HG03064 (cell line): ENCODE data around the gene KIAA0930.
"Not testable (repeated sequence)": the region's sequence is repeated elsewhere in the genome, so short reads cannot be mapped to it uniquely, and the experiment has no call there.

Source experiments
- ATAC-seq: cut with Tn5 transposase; IDR thresholded peaks from one replicate; pipeline ENCODE4 v1.9.1; 2021; ENCODE audit warnings: low read depth; ENCODE audit not compliant: unreplicated experiment

The KIAA0930 gene

GRCh38 chr22:45263463-45264269 lies 23.0 kb upstream of the KIAA0930 start:
- ATAC-seq, result no peak

DNA sequence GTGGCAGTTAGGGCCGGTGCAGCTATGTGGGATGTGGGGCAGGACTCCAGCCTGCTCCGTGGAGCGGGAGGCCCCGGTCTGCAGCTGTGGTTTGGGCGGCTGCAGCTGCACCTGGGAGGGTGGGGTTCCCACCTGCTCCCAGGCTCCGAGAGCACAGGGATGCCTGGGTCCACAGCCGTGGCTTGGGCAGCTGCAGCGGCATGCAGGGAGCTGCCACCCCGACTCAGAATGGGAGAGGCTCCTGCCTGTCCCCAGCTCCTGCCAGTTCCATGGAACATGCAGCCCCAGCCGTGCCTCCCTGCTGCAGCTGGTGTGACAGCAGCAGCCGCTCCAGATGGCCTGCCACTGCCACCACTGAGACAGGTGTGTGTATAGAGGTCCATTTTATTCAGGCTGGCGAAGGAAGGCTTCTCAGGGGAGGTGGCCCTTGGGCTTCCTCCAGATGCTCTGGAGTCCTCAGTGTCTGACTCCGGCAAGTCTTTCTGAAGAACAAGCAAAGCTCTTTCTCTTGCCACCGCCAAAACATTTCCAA lies 22.3 kb upstream of the KIAA0930 start:
- ATAC-seq, result no peak

DNA sequence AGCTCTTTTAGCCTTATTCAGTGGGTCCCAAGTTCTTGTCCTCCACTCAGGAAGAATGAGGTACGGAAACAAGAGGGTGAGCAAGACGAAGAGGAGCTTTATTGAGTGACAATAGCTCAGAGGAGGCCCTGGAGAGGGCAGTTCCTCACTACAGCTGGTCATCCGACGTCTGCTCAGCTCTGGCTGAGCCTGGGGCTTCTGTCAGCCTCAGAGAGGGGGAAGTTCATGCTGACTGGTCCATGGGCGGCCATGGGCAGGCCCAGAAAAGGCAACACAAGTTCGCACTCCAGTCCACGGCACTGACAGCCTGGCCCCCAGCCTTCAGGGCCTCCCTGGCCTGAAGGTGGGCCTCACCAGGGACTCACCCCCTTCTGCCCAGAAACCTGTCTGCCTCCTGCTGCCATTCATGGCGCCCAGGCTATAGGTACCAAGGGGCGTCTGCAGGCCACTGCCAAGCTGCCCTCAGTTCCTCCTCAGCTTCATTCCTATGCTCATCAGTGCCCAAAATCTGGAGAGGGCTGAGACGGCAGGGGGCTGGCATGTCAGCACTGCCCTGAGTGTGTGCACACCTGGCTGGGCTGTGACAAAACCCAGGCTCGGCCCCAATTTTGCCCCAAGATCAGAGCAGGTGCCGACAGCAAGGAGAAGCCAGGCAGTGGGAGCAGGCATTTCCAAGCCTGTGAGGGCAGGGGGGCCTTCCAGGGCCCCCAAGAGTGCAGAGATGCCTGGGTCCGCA lies 21.7 kb upstream of the KIAA0930 start:
- ATAC-seq, result no peak

DNA sequence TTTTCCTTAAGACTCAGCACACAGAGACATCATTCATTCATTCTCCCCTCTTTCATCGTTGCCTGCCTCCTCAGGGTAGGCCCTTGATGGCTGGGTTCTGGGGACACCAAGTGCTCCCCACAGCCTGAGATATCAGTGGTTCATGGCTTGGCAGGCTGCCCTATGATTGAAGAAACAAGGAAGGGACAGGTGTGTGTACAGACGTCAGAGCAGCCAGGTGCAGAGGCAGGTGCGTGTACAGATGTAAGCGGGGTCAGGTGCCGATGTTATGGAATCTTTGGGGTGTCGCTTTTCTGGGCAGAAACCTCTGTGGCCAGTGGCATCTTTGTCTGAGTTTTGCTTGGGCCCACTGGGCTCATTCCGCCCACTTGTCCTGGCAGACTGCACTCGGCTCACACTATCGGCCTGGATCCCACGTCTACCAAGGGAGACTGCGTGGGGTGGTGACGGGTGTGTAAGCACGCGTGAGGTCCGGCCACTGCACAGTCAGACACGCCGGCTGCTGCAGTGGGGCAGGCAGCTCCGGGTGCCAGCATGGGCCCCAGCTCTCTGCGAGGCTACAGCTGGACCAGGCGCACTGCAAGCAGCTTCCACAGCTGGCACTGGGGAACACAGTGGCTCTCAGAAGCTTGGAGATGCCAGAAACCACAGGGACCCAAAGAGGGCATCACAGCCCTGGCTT lies 20.9 kb upstream of the KIAA0930 start:
- ATAC-seq, result no peak

- not testable (repeated sequence) for ATAC-seq
These were observed 19.7 kb upstream of the KIAA0930 start for GRCh38 chr22:45260395-45260759.

DNA sequence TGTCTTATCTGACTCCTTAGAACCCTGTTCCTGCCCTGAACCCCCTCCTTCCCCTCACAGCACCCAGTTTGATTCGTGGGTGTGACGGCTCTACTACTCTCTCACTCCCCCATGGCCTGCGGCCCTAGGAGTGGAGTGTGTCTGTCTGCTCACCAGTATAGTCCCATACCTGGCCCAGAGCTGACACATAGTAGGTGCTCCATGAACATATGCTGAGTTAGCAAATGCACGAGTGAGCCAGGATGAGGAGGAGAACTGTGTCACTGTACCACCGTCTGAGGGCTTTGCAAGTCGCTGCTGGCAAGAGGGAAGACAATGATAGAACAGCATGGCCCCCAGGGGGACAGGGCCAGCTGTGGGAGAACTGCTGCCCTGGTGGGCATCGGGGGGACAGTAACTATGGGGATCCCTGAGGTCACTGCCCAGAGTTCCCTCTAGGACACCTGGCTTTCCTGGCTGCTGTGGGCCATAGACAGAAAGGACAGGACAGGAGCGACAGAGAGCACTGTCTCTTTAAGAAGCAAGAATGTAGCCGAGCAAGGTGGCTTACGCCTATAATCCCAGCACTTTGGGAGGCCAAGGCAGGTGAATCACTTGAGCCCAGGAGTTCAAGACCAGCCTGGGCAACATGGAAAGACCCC lies 19.2 kb upstream of the KIAA0930 start:
- ATAC-seq, result no peak

DNA sequence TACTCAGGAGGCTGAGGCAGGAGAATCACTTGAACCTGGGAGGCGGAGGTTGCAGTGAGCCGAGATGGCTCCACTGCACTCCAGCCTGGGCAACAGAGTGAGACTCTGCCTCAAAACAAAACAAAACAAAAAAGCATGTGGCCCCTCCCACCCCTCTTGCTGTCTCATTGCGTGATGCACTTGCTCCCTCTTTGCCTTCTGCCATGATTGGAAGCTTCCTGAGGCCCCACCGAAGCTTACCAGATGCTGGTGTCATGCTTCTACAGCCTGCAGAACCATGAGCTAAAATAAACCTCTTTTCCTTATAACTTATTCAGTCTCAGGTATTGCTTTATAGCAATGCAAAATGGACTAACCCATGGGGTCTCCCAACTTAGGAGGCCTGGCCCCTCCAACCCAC lies 17.2 kb upstream of the KIAA0930 start:
- ATAC-seq, result not testable (repeated sequence)

GRCh38 chr22:45254789-45255278 lies 14.1 kb upstream of the KIAA0930 start:
- no peak for ATAC-seq

DNA sequence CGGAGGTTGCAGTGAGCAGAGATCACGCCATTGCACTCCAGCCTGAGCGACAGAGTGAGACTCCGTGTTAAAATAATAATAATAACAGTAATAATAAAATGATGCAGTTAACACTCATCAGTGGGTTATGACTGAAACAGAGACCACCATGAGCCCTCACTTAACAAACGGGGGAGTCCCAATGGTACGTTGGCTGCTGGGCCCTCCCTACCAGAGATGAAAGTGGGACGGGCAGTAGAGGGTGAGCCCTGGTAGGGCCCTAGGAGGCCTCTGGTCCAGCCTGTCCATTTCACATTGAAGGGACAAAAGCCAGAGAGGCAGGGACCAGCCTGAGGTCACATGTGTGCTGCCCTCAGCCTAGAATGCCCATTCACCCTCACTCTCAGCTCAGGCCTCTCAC lies 13.7 kb upstream of the KIAA0930 start:
- no peak for ATAC-seq

DNA sequence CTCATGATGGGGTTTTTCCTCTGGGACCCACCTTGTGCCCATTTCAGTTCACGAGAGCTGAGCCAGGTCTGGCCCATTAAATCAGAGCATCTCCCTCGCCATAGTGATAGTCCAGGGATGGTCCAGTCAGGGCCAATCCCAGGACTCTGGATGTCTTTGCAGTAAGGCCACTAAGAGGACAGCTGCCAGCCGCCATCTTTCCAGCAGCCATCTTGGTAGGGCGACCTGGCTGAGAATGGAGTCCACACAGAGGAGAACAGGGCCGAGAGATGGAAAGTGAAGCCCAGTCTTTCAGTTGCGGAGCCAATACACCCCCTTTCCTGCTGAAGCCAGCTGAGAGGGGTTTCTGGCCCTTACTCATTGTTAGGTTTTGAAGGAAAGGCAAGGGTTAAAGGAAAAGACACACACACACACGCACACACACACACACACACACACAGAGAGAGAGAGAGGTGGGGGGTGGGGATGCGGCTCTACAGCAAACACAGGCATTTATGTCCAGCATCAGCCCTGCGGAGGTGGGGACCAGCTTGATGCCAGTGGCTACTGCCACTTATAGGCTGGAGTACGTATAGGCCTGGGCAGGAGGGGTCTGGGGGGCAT lies 12.4 kb upstream of the KIAA0930 start:
- ATAC-seq, result no peak

DNA sequence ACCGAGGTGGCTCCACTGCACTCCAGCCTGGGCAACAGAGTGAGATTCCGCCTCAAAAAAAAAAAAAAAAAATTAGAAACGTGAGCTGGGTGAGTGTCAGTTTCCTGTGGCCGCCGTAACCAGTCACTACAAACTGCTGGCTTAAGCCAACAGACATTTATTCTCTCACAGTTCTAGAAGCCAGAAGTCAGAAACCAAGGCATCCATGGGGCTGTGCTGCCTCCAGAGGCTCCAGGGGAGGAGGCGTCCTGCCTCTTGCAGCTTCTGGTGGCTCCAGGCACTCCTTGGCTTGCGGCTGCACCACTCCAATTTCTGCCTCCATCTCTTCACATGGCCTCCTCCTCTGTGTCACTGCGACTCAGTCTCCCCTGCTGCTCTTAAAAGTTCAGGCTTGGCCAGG lies 11.1 kb upstream of the KIAA0930 start:
- no peak for ATAC-seq

GRCh38 chr22:45248832-45249561 lies 8.3 kb upstream of the KIAA0930 start:
- peak; percentile 60 for ATAC-seq

DNA sequence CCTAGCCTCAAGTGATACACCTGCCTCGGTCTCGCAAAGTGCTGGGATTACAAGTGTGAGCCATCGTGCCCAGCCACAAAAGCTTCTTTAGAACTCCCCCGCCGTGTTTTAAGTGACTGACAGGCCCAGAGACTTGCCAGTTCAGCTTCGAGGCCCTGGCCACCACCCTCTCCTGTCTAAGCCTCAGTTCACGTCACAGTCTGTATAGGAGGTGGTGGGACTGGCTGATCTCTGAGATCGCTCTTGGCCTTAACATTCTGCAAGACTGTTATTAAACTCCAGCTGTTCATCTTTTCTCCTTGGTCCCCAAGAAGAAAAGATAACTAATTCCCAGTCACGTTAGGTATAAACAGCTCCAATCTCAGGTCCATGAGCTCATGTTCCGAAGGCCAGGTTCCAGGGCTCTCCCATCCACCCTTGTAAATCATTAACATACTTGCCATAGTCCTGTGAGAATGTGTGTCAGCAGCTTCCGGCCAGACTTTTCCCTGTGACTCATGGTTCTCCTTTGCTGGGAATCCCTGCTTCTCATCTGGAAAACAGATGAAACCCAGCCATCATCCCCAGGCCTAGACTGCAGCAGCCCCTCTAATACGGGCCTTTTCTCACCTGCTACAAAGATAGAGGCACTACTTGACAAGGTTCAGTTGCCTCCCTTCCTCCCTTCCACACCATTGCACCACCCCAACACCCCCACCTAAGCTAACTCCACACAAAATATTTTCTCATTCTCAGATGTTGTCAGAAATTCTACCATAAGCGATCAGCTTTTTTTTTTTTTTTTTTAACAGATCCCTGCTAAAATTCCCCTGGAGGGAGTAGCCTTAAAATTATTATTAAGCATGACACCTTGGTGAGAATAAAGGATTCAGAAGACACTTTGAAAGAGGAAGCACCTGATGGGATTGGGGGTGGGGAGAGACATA lies 5.6 kb upstream of the KIAA0930 start:
- ATAC-seq, result no peak

GRCh38 chr22:45244916-45245315 lies 4.2 kb upstream of the KIAA0930 start:
- ATAC-seq, result no peak

- no peak for ATAC-seq
These were observed 2.1 kb upstream of the KIAA0930 start for GRCh38 chr22:45242778-45243191.

DNA sequence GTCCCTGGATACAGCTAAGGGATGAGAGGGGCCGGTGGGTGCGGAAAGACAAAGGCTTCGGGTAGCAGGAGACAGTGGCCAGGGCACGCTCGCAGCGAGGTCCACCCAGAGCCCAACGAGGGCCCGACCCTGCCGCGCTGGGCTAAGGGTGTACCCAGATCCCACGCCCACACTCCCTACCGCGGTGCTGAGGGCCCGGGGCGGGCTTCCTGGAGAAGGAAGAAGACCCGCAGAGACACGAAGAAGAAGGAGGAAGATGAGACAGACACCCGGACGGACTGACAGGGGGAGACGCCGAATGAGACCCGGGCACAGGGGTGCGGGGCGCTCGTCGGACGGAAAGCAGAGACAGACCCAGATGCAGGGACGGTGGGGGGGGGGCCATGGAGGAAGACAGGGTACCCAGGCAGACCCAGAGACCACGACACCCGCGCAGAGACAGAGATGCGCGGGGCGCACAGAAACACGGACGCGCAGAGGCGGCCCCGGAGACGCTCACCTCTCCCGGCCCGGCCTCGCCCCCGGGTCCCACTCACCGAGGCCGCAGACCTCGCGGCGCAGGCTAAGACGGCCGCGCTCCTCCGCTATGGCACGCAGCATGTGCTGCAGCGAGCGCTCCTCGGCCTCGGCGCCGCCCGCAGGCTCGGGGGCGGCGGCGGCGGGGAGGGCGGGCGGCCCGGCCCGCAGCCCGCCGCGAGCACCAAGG lies 437 bp downstream of the KIAA0930 start:
- ATAC-seq, result no peak

DNA sequence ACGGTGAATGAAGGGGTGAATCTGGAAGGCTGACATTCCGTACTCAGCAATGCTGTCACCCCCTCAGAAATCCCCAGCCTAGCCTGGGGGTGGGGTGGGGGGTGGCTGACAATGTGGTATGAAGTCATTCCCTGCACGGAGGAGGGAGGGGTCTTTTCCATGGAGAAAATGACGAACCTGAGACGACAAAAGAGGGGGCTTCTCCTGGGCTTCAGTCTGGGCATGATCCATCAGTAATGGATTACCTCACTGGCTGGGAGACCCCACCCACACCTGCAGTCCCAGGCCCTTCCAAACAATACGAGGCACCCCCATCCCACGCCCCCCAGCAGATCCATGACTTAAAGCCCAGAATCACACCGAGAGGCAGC lies 1.0 kb downstream of the KIAA0930 start:
- no peak for ATAC-seq
